HG03064 (cell line): Measurements from ENCODE around the gene RGL1.
"Not testable (repeated sequence)": the region's sequence is repeated elsewhere in the genome, so short reads cannot be mapped to it uniquely, and the experiment has no call there.

Experiments used
- ATAC-seq: cut with Tn5 transposase; IDR thresholded peaks from one replicate; pipeline ENCODE4 v1.9.1; 2021; ENCODE audit warnings: low read depth; ENCODE audit not compliant: unreplicated experiment

RGL1 gene

DNA sequence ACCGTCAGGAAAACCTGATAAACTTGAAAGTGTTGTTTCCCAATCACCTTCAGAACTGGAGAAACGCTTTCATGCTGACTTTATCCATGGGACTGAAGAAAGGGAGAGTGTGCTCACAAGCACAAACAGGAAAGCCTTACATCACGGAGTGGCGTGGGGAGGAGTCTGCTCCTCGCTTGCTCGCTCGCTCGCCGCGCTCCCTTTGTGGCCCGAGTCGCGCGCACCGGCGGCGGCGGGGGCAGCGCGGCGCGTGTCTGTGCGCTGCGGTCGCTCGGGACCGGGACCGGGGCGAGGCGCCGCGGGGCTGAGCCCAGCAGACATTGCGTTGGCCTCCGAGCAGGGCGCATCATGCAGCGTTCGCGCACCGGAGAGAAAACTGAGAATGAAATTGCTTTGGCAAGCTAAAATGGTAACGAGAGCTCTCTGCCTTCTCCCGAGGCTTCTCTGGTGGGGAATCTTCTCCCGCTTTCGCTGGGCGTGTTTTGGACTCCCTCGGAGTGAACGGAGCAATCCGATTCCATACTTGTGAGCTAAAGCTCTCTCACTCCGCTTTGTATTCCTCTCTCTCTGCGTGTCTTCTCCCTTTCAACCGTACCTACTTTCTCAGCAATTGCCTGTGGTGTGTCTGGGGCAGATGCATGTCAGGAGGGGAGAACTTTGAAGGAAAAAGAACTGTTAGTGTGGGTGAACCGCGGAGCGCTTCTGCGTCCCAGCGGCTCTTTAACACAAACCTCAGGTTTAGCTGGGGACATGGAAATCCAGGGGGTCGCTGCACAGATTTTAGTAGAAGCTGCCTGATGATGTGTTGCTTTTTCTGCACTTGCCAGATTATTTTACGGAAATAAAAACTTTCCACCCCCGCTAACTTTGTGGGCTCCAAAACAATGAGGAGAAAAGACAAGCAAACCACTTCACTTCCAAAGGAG lies at the start of gene RGL1:
Gene RGL1 (plus strand): TSS at position 205 of the 926 bp plus-strand sequence. CDS start 178 bp downstream, at position 383.
- no peak for ATAC-seq

- ATAC-seq, result no peak
These were observed 48.6 kb upstream of the RGL1 start for GRCh38 chr1:183756326-183756725.

DNA sequence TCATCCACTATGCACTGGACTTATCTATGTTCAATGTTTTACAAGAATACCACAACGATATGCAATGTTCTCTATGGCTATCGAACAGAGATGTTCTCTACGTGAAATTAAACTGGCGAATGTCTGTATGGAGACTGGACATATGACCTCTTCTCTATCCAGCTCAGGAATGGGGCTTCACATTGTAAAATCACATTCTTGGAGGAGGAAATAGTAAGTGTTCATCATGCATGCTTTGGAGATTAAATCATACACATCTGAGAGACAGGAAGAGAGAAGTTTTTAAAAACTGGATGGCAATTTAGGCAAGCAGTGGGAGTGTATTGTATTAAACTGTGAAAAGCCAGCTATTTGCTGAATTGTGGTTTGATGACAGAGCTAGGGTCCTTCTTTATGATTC lies 47.9 kb upstream of the RGL1 start:
- no peak for ATAC-seq

- ATAC-seq, result no peak
These were observed 46.0 kb upstream of the RGL1 start for GRCh38 chr1:183758913-183759312.

DNA sequence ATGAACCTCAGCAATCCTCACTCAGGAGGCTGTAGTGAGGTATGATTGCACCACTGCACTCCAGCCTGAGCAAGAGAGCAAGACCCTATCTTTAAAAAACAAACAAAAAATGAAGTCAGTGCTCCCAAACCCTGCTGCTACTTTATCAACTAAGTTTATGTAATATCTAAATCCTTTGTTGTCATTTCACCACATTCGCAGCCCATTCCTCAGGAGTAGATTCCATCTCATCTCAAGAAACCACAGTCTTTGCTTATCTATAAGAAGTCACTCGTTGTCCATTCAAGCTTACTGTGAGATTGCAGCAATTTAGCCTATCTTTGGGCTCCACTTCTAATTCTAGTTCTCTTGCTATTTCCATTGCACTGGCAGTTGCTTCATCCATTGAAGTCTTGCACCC lies 44.3 kb upstream of the RGL1 start:
- ATAC-seq, result no peak

DNA sequence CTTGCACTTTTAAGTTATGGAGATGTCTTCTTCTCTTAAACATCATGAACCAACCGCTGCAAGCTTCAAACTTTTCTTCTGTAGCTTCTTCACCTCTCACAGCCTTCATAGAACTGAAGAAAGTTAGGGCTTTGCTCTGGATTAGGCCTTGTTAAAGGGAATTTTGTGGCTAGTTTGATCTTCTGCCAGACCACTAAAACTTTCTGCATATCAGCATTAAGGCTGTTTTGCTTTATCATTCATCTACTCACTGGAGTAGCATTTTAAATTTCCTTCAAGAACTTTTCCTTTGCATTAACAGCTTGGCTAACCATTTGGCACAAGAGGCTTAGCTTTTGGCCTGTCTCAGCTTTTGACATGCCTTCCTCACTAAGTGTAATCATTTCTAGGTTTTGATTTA lies 43.0 kb upstream of the RGL1 start:
- no peak for ATAC-seq

DNA sequence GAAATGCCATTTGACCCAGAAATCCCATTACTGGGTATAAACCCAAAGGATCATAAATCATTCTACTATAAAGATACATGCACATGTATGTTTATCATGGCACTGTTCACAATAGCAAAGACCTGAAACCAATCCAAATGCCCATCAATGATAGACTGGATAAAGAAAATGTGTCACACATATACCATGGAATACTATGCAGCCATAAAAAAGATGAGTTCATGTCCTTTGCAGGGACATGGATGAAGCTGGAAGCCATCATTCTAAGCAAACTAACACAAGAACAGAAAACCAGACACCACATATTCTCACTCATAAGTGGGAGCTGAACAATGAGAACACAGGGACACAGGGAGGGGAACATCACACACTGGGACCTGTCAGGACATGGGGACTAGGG lies 42.1 kb upstream of the RGL1 start:
- not testable (repeated sequence) for ATAC-seq

DNA sequence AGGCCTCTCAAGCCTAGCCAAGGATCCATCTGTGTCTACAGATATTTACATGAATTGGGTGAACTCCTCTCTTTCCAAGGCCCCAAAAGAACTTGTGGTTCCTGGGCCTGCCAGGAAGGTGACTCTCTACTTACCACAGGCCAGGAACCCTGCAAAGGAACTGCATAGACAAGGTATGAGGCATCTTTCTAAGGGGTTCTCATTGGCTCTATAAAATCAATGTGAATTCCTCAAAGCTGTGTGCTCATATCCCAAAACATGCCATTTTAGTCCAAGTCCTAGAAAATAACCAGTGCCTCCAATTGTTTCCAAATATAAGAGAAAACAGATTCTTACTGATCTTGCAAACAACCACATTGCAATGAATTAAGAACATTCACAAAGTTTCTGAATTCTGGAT lies 39.9 kb upstream of the RGL1 start:
- no peak for ATAC-seq

DNA sequence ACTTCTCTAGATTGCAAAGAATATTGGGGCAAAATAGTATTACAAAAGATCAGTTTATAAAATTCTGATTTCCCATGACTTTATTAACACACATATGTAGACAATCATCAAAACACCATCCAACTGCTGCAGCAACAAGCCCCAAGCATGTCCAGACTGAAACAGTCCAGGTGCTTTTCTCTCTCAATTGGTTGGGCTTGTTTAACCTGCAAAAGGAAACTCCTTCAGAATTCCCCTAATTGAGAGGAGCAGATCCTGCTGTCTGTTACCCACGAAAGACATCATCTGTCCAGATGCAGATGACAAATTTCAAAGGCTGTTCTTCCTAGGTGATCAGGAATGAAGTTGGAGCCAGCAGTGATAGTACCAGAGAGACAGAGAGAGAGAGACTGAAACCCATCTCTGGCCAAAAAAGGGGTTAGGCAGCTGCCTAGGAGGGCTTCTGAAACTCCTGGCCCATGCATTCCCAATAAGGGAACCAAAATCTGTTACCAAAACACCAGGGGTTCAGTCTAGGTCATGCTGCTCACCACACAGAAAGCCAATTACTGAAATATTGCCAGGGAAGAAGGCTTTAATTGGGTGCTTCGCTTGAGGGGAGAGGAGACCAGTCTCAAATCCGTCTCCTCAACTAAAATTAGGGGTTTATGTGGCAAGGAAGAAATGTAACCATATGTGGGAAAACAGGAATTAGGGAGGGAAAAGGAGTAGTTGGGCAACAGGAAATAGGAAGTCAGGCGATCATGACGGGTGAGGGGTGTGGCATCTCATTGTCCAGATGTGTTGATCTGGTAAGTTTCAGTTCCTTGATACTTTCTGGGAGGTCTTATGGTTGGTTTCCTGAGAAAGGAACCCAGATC lies 34.7 kb upstream of the RGL1 start:
- no peak for ATAC-seq

GRCh38 chr1:183770816-183771128 lies 34.1 kb upstream of the RGL1 start:
- ATAC-seq, result no peak

DNA sequence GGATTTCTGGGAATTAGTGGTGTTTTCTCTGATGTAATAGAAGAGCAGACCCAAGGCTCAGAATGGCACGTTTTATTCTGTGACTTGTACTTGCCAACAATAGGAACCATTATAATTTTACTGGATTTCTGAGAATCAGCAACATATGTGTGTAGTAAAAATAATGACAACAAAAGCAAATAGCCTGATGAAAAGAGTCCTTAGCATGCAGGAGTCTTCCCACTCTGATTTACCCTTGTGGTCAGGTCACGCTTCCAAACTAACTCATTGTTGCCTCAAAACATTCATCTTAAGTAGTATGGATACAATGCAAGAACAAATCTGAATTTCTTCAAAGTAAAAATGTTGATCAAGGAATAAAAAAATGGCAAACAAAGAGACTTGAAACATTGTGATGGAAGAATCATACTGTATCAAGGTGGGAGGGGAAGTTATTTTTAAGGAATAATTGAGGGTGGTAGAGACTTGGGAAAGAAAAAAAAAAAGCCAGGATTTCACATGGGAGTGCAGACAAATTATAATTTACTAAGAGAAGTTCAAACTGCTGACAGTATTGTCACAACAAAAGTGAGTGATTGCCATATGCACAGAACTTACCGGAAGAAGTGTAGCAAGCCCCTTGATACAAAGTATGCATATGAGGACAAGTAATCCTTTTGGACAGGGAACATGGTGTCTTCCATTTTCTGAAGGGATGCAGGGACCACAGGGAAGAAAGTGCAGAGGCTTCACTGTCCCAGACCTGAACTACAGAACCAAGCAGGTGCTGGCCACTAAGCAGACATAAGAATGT lies 31.2 kb upstream of the RGL1 start:
- ATAC-seq, result no peak

DNA sequence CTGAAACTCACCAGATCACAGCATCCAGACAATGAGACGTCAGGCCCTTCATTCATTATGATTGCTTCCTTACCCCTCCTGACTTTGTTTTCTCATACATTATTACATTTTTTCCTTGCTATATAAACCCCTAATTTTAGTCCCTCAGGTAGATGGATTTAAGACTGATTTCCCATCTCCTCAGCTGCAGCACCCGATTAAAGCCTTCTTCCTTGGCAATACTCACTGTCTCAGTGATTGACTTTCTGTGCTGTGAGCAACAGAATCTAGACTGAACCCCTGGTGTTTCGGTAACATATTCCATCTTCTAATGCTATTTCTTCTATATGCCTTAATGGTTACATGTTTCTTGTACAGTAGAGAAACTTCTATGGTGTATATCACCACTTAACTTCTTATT lies 30.0 kb upstream of the RGL1 start:
- no peak for ATAC-seq

GRCh38 chr1:183776731-183777130 lies 28.2 kb upstream of the RGL1 start:
- no peak for ATAC-seq

- no peak for ATAC-seq
These were observed 27.6 kb upstream of the RGL1 start for GRCh38 chr1:183777328-183777727.

- ATAC-seq, result no peak
These were observed 26.9 kb upstream of the RGL1 start for GRCh38 chr1:183778045-183778444.

DNA sequence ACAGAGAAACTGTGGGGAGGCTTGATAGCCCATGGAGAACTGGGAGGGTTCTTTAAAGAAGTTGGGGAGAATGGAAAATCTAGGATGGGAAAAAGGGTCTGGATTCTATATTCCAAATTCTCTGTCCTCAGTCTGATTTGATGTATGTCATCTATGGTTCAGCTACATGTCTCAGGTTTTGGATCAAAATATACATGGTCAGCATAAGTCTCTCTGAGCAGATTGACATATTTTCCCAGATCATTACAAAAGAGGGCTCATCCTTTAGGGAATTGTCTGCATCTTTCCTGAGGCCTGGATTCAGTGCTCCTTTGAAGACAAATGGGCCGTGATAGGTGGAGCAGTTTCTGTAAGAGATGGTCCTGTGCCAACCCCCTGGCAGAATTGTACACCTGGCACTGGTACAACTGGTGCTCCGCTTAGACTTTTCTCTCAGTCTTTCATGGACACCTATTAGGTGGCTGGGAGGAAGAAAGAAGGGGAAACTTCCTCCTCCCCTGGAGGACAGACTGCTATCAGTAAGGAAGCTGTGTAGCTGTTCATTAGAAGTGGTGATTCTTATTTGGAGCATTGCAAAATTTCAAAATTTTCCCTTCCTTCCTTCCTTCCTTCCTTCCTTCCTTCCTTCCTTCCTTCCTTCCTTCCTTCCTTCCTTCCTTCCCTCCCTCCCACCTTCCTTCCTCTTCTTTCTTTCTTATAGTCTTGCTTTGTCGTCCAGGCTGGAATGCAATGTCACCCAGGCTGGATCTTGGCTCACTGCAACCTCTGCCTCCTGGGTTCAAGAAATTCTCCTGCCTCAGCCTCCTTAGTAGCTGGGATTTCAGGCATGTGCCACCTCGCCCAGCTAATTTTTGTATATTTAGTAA lies 26.1 kb upstream of the RGL1 start:
- no peak for ATAC-seq

DNA sequence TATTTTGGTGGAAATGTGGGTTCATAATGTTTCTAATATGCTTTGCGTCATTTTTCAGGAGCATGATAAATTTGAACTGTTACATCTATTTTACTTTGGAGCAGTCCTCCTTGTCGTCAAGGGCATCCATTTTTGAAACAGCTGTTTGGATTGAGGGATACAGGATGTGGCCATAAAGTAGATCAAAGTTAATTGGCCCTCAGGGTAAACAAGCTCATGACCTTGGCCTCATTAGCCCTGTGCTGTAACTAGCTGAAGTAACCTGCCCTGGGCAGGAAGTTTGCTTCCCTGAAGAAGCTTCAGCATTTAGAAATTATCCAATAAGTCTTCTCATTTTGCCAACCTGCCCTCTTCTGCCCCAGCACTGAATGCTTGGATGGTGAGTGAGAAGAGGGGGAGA lies 24.8 kb upstream of the RGL1 start:
- ATAC-seq, result no peak

GRCh38 chr1:183780757-183781156 lies 24.2 kb upstream of the RGL1 start:
- ATAC-seq, result no peak

- no peak for ATAC-seq
These were observed 21.6 kb upstream of the RGL1 start for GRCh38 chr1:183783342-183783741.
